Hepatocyte (in vitro differentiated cells): ENCODE data around the gene ANKRD13A. TPM values are rescaled to one million over a fixed set of nuclear protein-coding genes. Genes with fewer than 3 reads are reported as not detected.

ENCODE experiments used
- DNase-seq: peaks from one replicate; pipeline ENCODE4 v3.0.0-alpha.2; 2016; ENCODE audit warnings: low spot score
- H2AFZ ChIP-seq: fragments of 200-600 bp; sonication (generic); 2 replicates; pipeline ENCODE4 v1.6.0; 2016; ENCODE audit warnings: antibody characterized with exemption, mild to moderate bottlenecking
- H3K27ac ChIP-seq: fragments of 200-600 bp; sonication (generic); 2 replicates; pipeline ENCODE4 v1.5.1; 2016; ENCODE audit warnings: mild to moderate bottlenecking
- H3K27me3 ChIP-seq: fragments of 200-600 bp; sonication (generic); 2 replicates; pipeline ENCODE4 v1.6.1; 2016
- H3K36me3 ChIP-seq: fragments of 200-600 bp; sonication (generic); replicated peaks from 2 replicates; pipeline ENCODE4 v1.5.1; 2016; ENCODE audit warnings: low read depth; ENCODE audit not compliant: insufficient read depth
- H3K4me1 ChIP-seq: fragments of 200-600 bp; sonication (generic); 2 replicates; pipeline ENCODE4 v1.5.1; 2016; ENCODE audit warnings: mild to moderate bottlenecking, moderate library complexity; ENCODE audit not compliant: insufficient read depth
- H3K4me2 ChIP-seq: fragments of 200-600 bp; sonication (generic); 2 replicates; pipeline ENCODE4 v1.6.0; 2016
- H3K4me3 ChIP-seq: fragments of 200-600 bp; sonication (generic); 2 replicates; pipeline ENCODE4 v1.5.1; 2016; ENCODE audit warnings: mild to moderate bottlenecking
- H3K79me2 ChIP-seq: fragments of 200-600 bp; sonication (generic); 2 replicates; pipeline ENCODE4 v1.6.0; 2017; ENCODE audit warnings: mild to moderate bottlenecking
- H3K9me2 ChIP-seq: fragments of 200-600 bp; sonication (generic); replicated peaks from 2 replicates; pipeline ENCODE4 v1.6.0; 2017; ENCODE audit warnings: mild to moderate bottlenecking; ENCODE audit not compliant: insufficient read depth
- H3K9me3 ChIP-seq: fragments of 200-600 bp; sonication (generic); 2 replicates; pipeline ENCODE4 v1.5.1; 2016; ENCODE audit warnings: low read depth, mild to moderate bottlenecking
- H4K20me1 ChIP-seq: fragments of 200-600 bp; sonication (generic); 2 replicates; pipeline ENCODE4 v1.6.0; 2016; ENCODE audit warnings: mild to moderate bottlenecking; ENCODE audit not compliant: insufficient read depth, poor library complexity, severe bottlenecking
- EZH2 ChIP-seq: fragments of 200-600 bp; sonication (generic); IDR thresholded peaks from 2 replicates; pipeline ENCODE4 v1.6.1; 2016; ENCODE audit warnings: antibody characterized with exemption, mild to moderate bottlenecking, borderline replicate concordance
- EZH2phosphoT487 ChIP-seq: fragments of 200-600 bp; sonication (generic); IDR thresholded peaks from one replicate; pipeline ENCODE4 v1.6.1; 2018; ENCODE audit warnings: antibody characterized with exemption, mild to moderate bottlenecking, low read depth, moderate library complexity; ENCODE audit not compliant: unreplicated experiment, severe bottlenecking
- WGBS: methylation state at CpG from one replicate; pipeline ENCODE4 v1.1.6; 2016; ENCODE audit warnings: low lambda C conversion rate; ENCODE audit errors: missing lambda C conversion rate; 5-methylcytosine and 5-hydroxymethylcytosine counted together
- polyA plus RNA-seq: library from polyadenylated mRNA; unstranded; fragments of >200 nt; fragmentation: Nextera tagmentation; extraction: Ambion mirVana; gene quantifications from 2 replicates; pipeline ENCODE4 v1.2.1, GENCODE V29; 2016
- total RNA-seq: library from RNA; depleted of rRNA; stranded (reverse); fragments of >200 nt; gene quantifications from 2 replicates; pipeline ENCODE4 v1.2.3, GENCODE V29; 2014
- TF ChIP-seq, protein P1 (sequence below): fragments of 200-600 bp; sonication (generic); IDR thresholded peaks from 2 replicates; pipeline ENCODE4 v1.5.1; 2016; ENCODE audit warnings: antibody characterized with exemption, mild to moderate bottlenecking; ENCODE audit not compliant: poor library complexity

ANKRD13A gene
- total and polyA plus RNA-seq, 2 experiments from 2014 or later, result 13.2 to 55.3 TPM

DNA sequence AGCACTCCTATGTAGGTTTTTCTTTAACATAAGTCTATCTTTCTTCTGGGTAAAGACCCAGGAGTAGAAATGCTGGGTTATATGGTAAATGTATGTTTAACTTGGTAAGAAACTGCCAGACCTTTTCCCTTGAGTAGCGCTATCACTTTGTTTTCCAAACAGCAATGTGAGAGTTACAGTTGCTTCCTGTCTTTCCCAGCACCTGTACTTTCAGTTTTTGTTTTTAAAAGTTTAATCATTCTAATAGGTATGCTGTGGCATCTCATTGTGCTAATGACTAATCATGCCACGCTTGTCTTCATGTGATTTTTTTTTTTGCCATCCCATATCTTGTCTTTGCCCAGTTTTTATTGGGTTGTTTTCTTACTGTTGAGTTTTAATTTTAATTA, 31.2 kb upstream of the ANKRD13A start:
- no peaks in the 10 kb centered on the region for H3K27me3 ChIP-seq
- no peaks in the 10 kb centered on the region for H3K79me2 ChIP-seq
- H3K27ac ChIP-seq, result no peak overlapping the region
- no peaks in the 10 kb centered on the region for H3K9me2 ChIP-seq
- H2AFZ ChIP-seq, result no peak overlapping the region
- H3K4me3 ChIP-seq, result no peak overlapping the region
- TF ChIP-seq, protein P1, sequence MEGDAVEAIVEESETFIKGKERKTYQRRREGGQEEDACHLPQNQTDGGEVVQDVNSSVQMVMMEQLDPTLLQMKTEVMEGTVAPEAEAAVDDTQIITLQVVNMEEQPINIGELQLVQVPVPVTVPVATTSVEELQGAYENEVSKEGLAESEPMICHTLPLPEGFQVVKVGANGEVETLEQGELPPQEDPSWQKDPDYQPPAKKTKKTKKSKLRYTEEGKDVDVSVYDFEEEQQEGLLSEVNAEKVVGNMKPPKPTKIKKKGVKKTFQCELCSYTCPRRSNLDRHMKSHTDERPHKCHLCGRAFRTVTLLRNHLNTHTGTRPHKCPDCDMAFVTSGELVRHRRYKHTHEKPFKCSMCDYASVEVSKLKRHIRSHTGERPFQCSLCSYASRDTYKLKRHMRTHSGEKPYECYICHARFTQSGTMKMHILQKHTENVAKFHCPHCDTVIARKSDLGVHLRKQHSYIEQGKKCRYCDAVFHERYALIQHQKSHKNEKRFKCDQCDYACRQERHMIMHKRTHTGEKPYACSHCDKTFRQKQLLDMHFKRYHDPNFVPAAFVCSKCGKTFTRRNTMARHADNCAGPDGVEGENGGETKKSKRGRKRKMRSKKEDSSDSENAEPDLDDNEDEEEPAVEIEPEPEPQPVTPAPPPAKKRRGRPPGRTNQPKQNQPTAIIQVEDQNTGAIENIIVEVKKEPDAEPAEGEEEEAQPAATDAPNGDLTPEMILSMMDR, result no peak
- no peak for TF ChIP-seq EZH2phosphoT487
- no peak for TF ChIP-seq EZH2
- no peaks in the 10 kb centered on the region for H3K36me3 ChIP-seq
- H3K4me2 ChIP-seq, result no peak overlapping the region
- H4K20me1 ChIP-seq, result no peaks in the 10 kb centered on the region
- DNase-seq, result no peak
- no peaks in the 10 kb centered on the region for H3K9me3 ChIP-seq
- WGBS, result 95% methylated on average over 2 of the region's 2 CpGs
- no peaks in the 10 kb centered on the region for H3K4me1 ChIP-seq

DNA sequence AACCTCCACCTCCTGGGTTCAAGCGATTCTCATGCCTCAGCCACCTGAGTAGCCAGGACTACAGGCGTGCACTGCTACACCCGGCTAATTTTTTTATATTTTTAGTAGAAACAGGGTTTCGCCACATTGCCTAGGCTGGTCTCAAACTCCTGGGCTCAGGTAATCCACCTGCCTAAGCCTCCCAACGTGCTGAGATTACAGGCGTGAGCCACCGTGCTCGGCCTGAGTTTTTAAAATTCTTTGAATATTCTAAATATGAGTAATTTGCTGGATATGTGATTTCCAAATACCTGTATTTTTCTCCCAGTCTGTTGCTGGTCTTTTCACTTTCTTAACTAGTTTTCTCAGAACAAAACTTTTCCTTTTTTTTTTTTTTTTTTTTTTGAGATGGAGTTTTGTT, 30.4 kb upstream of the ANKRD13A start:
- TF ChIP-seq EZH2phosphoT487 (no peak), EZH2 (no peak)
- TF ChIP-seq, protein P1, result no peak
- 93% methylated on average over 8 of the region's 8 CpGs for WGBS
- Histone ChIP-seq H3K4me3 (no peak overlapping the region), H3K4me2 (no peak overlapping the region), H4K20me1 (no peaks in the 10 kb centered on the region), H3K9me3 (no peaks in the 10 kb centered on the region), H3K27me3 (no peaks in the 10 kb centered on the region), H2AFZ (no peak overlapping the region), H3K36me3 (no peaks in the 10 kb centered on the region), H3K9me2 (no peaks in the 10 kb centered on the region), H3K79me2 (no peaks in the 10 kb centered on the region), H3K27ac (no peak overlapping the region), H3K4me1 (no peaks in the 10 kb centered on the region)
- DNase-seq, result no peak

DNA sequence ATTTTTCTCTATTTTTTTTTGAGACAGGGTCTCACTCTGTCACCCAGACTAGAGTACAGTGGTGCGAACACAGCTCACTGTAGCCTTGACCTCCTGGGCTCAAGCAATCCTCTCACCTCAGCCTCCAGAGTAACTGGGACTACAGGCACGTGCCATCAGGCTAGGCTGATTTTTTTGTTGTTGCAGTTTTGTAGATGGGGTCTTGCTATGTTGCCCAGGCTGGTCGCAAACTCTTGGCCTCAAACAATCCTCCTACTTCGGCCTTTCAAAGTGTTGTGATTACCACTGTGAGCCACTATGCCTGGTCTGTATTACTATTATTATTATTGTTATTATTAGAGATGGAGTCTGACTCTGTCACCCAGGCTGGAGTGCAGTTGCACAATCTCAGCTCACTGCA, 26.4 kb upstream of the ANKRD13A start:
- Histone ChIP-seq H3K36me3 (no peaks in the 10 kb centered on the region), H2AFZ (no peak overlapping the region), H3K27ac (no peak overlapping the region), H3K9me2 (no peaks in the 10 kb centered on the region), H3K4me2 (no peak overlapping the region), H3K4me1 (no peaks in the 10 kb centered on the region), H3K27me3 (no peaks in the 10 kb centered on the region), H4K20me1 (no peaks in the 10 kb centered on the region), H3K9me3 (no peaks in the 10 kb centered on the region), H3K79me2 (no peaks in the 10 kb centered on the region), H3K4me3 (no peak overlapping the region)
- WGBS, result 99% methylated on average over 4 of the region's 4 CpGs
- no peak for DNase-seq
- TF ChIP-seq EZH2phosphoT487 (no peak), EZH2 (no peak)
- TF ChIP-seq, protein P1, result no peak

DNA sequence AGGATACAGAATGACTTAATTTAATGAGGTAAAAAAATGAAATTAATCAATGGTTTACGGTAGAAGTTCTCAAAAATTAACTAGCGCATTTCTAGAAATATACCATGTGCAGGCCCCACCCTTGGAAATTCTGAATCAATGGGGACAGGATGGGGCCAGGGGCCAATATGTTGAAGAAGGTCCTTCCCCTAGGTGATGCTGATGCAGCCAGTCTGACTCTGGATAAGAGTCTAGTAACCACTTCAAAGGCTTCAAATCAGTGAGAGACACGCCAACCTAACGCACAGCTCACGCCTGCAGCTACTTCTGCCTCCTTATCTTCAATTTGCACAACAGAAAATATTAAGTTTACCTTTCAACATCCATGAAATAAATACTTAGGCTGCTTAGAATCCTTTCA, 17.9 kb upstream of the ANKRD13A start:
- no peaks in the 10 kb centered on the region for H3K9me2 ChIP-seq
- no peak overlapping the region for H3K4me2 ChIP-seq
- no peaks in the 10 kb centered on the region for H3K9me3 ChIP-seq
- no peak for DNase-seq
- no peak overlapping the region for H3K27ac ChIP-seq
- no peaks in the 10 kb centered on the region for H3K4me1 ChIP-seq
- H3K36me3 ChIP-seq, result peaks cover 5% of the 10 kb centered on the region
- H3K4me3 ChIP-seq, result no peak overlapping the region
- WGBS, result 94% methylated on average over 5 of the region's 5 CpGs
- TF ChIP-seq EZH2phosphoT487 (no peak), EZH2 (no peak)
- TF ChIP-seq, protein P1, result no peak
- no peaks in the 10 kb centered on the region for H3K27me3 ChIP-seq
- no peak overlapping the region for H2AFZ ChIP-seq
- H4K20me1 ChIP-seq, result no peaks in the 10 kb centered on the region
- H3K79me2 ChIP-seq, result peaks cover 5% of the 10 kb centered on the region
